Kidney (tissue), 14 donors: Measurements from ENCODE around the gene RABL6. TPM values are rescaled to one million over a fixed set of nuclear protein-coding genes. Genes with fewer than 3 reads are reported as not detected.
A peak's percentile ranks its signal among the peaks of the same experiment; 100 is the strongest.

Experiments
- DNase-seq, 5 donors: peaks; one replicate each; pipeline ENCODE4 v3.0.0-alpha.2; 2013 to 2020
- FAIRE-seq: peaks from 2 replicates; lab custom pipeline; 2012; peaks lifted over from hg19 to GRCh38; lab: Jason Lieb, UNC
- H3K27ac ChIP-seq, 2 donors: one replicate each; pipeline ENCODE4 v1.7.0; 2013; ENCODE audit warnings: low read depth in 2 of 2, low read length in 2 of 2, inconsistent platforms in 1 of 2
- H3K27me3 ChIP-seq: one replicate; pipeline ENCODE4 v1.7.1; 2013; ENCODE audit warnings: low read length, inconsistent platforms; ENCODE audit not compliant: control insufficient read depth, insufficient read depth
- H3K36me3 ChIP-seq, 3 donors: one replicate each; pipeline versions ENCODE4 v1.7.0 to v1.7.1; 2013; ENCODE audit warnings: low read length in 3 of 3, control low read depth in 1 of 3, inconsistent platforms in 1 of 3; ENCODE audit not compliant: insufficient read depth in 3 of 3, control insufficient read depth in 2 of 3
- H3K4me1 ChIP-seq, 3 donors: one replicate each; pipeline versions ENCODE4 v1.7.0 to v1.7.1; 2013; ENCODE audit warnings: low read length in 3 of 3, inconsistent platforms in 1 of 3, low read depth in 1 of 3; ENCODE audit not compliant: control insufficient read depth in 2 of 3, insufficient read depth in 2 of 3
- H3K4me3 ChIP-seq, 3 donors: one replicate each; pipeline versions ENCODE4 v1.7.0 to v1.8.1; 2013; ENCODE audit warnings: low read length in 3 of 3, control low read depth in 1 of 3, inconsistent platforms in 1 of 3
- H3K9ac ChIP-seq, 3 donors: one replicate each; pipeline versions ENCODE4 v1.7.0 to v1.7.1; 2013; ENCODE audit warnings: low read length in 3 of 3, control low read depth in 1 of 3, inconsistent platforms in 1 of 3
- H3K9me3 ChIP-seq, 3 donors: one replicate each; pipeline versions ENCODE4 v1.7.0 to v1.7.1; 2013; ENCODE audit warnings: low read length in 3 of 3, control low read depth in 1 of 3, inconsistent platforms in 1 of 3; ENCODE audit not compliant: control insufficient read depth in 2 of 3, insufficient read depth in 1 of 3
- CTCF ChIP-seq: IDR thresholded peaks from 3 replicates; pipeline ENCODE4 v1.5.1; 2012; ENCODE audit warnings: mild to moderate bottlenecking, moderate library complexity, borderline replicate concordance; ENCODE audit not compliant: insufficient read depth; ENCODE audit errors: extremely low read depth
- intact Hi-C: fragments of 100-400 bp; cut with DNase I; formaldehyde crosslinking; loops from one replicate; pipeline ENCODE4 v1.11.1; 2022
- polyA plus RNA-seq: library from polyadenylated mRNA; stranded (reverse); fragments of 350-450 nt; fragmentation: Illumina TruSeq; extraction: RNeasy Lipid Tissue Mini Kit (QIAGEN cat#74804); gene quantifications from one replicate; pipeline ENCODE4 v1.2.3, GENCODE V29; 2014; ENCODE audit warnings: low read depth, low replicate concordance; ENCODE audit not compliant: insufficient read depth
- total RNA-seq: library from RNA; stranded (reverse); fragmentation: NEBNext Ultra II Directional; extraction: Animal tissue kit (Norgen Biotek cat#: 25700); gene quantifications from one replicate; pipeline ENCODE4 v1.2.1, GENCODE V29; 2021
- donor health status: control.
- donor health status: control.
- donor health status: control.
- donor health status: control.
- donor health status: control.
- donor health status: DM: yes; HTN: yes; CAD: no.
- donor health status: Normal renal cell carcinoma (clear cell type).

The RABL6 gene
- total and polyA plus RNA-seq, 2 donors from 2014 or later = 60.4 to 70.3 TPM

GRCh38 chr9:136806067-136806466 lies 1.7 kb upstream of the RABL6 start:
- H3K4me3 ChIP-seq = no peak overlapping the region

GRCh38 chr9:136806631-136807201 lies 1.0 kb upstream of the RABL6 start:
- DNase-seq (peak in 1 of 5 donors; percentile 76), FAIRE-seq (no peak)
- no peaks in the 10 kb centered on the region for H3K9me3 ChIP-seq
- H3K27ac ChIP-seq = peak overlapping the region in 1 of 2 donors; percentile 86
- H3K4me3 ChIP-seq = peak overlapping the region; percentile 59 to 73 (median 64)
- no peaks in the 10 kb centered on the region for H3K27me3 ChIP-seq
- intact Hi-C loops = no loop called here
- peaks cover 0 to 9% (median 0%) of the 10 kb centered on the region in 3 donors for H3K36me3 ChIP-seq
- no peak for TF ChIP-seq CTCF
- peak overlapping the region in 2 of 3 donors; percentile 64 to 73 for H3K9ac ChIP-seq
- H3K4me1 ChIP-seq = peaks cover 0 to 14% (median 6%) of the 10 kb centered on the region in 3 donors

More at GRCh38 chr9:136806067-136806466, 1.7 kb upstream of the RABL6 start:
- peaks cover 0 to 14% (median 6%) of the 10 kb centered on the region in 3 donors for H3K4me1 ChIP-seq
- FAIRE-seq (no peak), DNase-seq (peak in 1 of 5 donors; percentile 69)
- H3K9ac ChIP-seq = no peak overlapping the region
- peaks cover 0 to 8% (median 0%) of the 10 kb centered on the region in 3 donors for H3K36me3 ChIP-seq
- no peak for TF ChIP-seq CTCF
- H3K27ac ChIP-seq = no peak overlapping the region
- no peaks in the 10 kb centered on the region for H3K27me3 ChIP-seq
- intact Hi-C loops = no loop called here
- no peaks in the 10 kb centered on the region for H3K9me3 ChIP-seq

GRCh38 chr9:136808075-136808805 lies 492 bp downstream of the RABL6 start:
- no peak overlapping the region for H3K27ac ChIP-seq
- peaks cover 0 to 12% (median 2%) of the 10 kb centered on the region in 3 donors for H3K36me3 ChIP-seq
- H3K9ac ChIP-seq = peak overlapping the region in 2 of 3 donors; percentile 28 to 46
- no peak for FAIRE-seq
- no peak for TF ChIP-seq CTCF
- intact Hi-C loops = no loop called here
- peak; percentile 48 to 85 (median 68) for DNase-seq
- no peaks in the 10 kb centered on the region for H3K9me3 ChIP-seq
- H3K4me1 ChIP-seq = peaks cover 0 to 14% (median 6%) of the 10 kb centered on the region in 3 donors
- H3K4me3 ChIP-seq = peak overlapping the region; percentile 62 to 69 (median 66)
- H3K27me3 ChIP-seq = no peaks in the 10 kb centered on the region
